Testis (tissue), 3 donors: ENCODE data around the gene PADI6. TPM values are rescaled to one million over a fixed set of nuclear protein-coding genes. Genes with fewer than 3 reads are reported as not detected.

Experiments used
- DNase-seq: peaks from one replicate; pipeline ENCODE4 v3.0.0-alpha.2; 2019
- H3K27ac ChIP-seq, 2 donors: fragments of 200-600 bp; sonication (generic); one replicate each; pipeline ENCODE4 v1.5.1; 2019
- H3K27me3 ChIP-seq: fragments of 200-600 bp; sonication (generic); one replicate; pipeline ENCODE4 v1.5.1; 2019
- H3K36me3 ChIP-seq: fragments of 200-600 bp; sonication (generic); one replicate; pipeline ENCODE4 v1.5.1; 2017; ENCODE audit warnings: low read depth; ENCODE audit errors: missing control alignments
- H3K4me1 ChIP-seq: fragments of 200-600 bp; sonication (generic); one replicate; pipeline ENCODE4 v1.5.1; 2019
- H3K4me3 ChIP-seq, 2 donors: fragments of 200-600 bp; sonication (generic); one replicate each; pipeline ENCODE4 v1.5.1; 2017 to 2019
- H3K9me3 ChIP-seq: fragments of 200-600 bp; sonication (generic); one replicate; pipeline ENCODE4 v1.5.1; 2017
- CTCF ChIP-seq, 3 experiments: fragments of 450-650 bp in 2 of 3; fragments of 200-600 bp in 1 of 3; sonication (generic) in 1 of 3; IDR thresholded peaks; one replicate each; pipeline ENCODE4 v1.5.1; 2016 to 2019; ENCODE audit warnings: antibody characterized with exemption in 3 of 3, mild to moderate bottlenecking in 2 of 3, moderate library complexity in 1 of 3
- POLR2A ChIP-seq: fragments of 450-650 bp; IDR thresholded peaks from one replicate; pipeline ENCODE4 v1.6.1; 2017; ENCODE audit warnings: antibody characterized with exemption, mild to moderate bottlenecking, moderate library complexity
- WGBS, 2 donors: methylation state at CpG; one replicate each; pipeline ENCODE4 v1.1.5; 2018; 5-methylcytosine and 5-hydroxymethylcytosine counted together
- intact Hi-C: fragments of 100-400 bp; cut with DNase I; formaldehyde crosslinking; loops from one replicate; pipeline ENCODE4 v1.15.1; 2023; ENCODE audit warnings: low total_unique reads
- polyA plus RNA-seq: library from polyadenylated mRNA; stranded (reverse); fragments of 350-450 nt; fragmentation: Illumina TruSeq; extraction: RNeasy Lipid Tissue Mini Kit (QIAGEN cat#74804); gene quantifications from one replicate; pipeline ENCODE4 v1.2.3, GENCODE V29; 2014; ENCODE audit warnings: low read depth, low replicate concordance; ENCODE audit not compliant: insufficient read depth
- total RNA-seq, 2 donors: library from RNA; depleted of rRNA; stranded (reverse); fragments of >200 nt; gene quantifications; one replicate each; pipeline ENCODE4 v1.2.3, GENCODE V29; 2016

The PADI6 gene
- total and polyA plus RNA-seq, 3 donors from 2014 or later = 0.25 TPM; not detected in 2

- TF ChIP-seq CTCF (IDR thresholded peaks at IDR 0.05) = no peak
- no peak for TF ChIP-seq POLR2A
- Histone ChIP-seq H3K36me3 (no peaks in the 10 kb centered on the region), H3K27ac (no peak overlapping the region), H3K27me3 (no peaks in the 10 kb centered on the region), H3K4me1 (no peaks in the 10 kb centered on the region), H3K4me3 (no peak overlapping the region), H3K9me3 (no peaks in the 10 kb centered on the region)
- WGBS, 2 donors = 91 to 93% methylated on average over 2 of the region's 2 CpGs
- intact Hi-C loops = no loop called here
- no peak for DNase-seq
Observed at GRCh38 chr1:17414022-17414421, 42.0 kb downstream of the PADI6 start.

DNA sequence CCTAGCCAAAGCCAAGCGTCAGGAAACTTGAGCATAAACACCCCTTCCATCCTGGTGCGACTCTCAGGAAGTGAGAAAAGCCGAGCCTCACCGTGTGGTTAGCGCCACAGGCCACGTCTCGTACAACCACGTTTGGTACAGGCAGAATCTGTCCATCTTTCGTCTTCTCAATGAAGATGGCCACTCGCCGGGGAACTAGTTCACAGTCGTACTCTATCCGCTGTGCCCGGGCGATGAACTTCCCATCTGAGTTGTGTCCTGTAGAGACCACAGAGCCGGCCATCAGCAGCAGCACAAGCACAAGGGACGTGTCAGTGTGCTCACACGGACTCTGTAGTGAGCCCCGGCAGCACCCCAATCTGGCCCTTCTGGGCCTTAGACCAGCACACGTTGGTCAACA is 44.4 kb downstream of the PADI6 start:
- Histone ChIP-seq H3K4me1 (no peaks in the 10 kb centered on the region), H3K9me3 (no peaks in the 10 kb centered on the region), H3K36me3 (no peaks in the 10 kb centered on the region), H3K4me3 (no peak overlapping the region), H3K27ac (no peak overlapping the region), H3K27me3 (no peaks in the 10 kb centered on the region)
- no peak for DNase-seq
- 90 to 93% methylated on average over 16 to 20 of the region's 20 CpGs for WGBS, 2 donors
- TF ChIP-seq CTCF (IDR thresholded peaks at IDR 0.05) (no peak), POLR2A (no peak)
- intact Hi-C loops = no loop called here

- Histone ChIP-seq H3K4me1 (no peaks in the 10 kb centered on the region), H3K36me3 (no peaks in the 10 kb centered on the region), H3K9me3 (no peaks in the 10 kb centered on the region), H3K27ac (no peak overlapping the region), H3K4me3 (no peak overlapping the region), H3K27me3 (no peaks in the 10 kb centered on the region)
- intact Hi-C loops = no loop called here
- peak; percentile 75 for DNase-seq
- WGBS, 2 donors = 33 to 50% methylated on average over 30 to 42 of the region's 42 CpGs
- TF ChIP-seq CTCF (IDR thresholded peaks at IDR 0.05) (peak; percentile 93 to 99 (median 96)), POLR2A (no peak)
Observed at GRCh38 chr1:17419626-17420328, 47.8 kb downstream of the PADI6 start.

DNA sequence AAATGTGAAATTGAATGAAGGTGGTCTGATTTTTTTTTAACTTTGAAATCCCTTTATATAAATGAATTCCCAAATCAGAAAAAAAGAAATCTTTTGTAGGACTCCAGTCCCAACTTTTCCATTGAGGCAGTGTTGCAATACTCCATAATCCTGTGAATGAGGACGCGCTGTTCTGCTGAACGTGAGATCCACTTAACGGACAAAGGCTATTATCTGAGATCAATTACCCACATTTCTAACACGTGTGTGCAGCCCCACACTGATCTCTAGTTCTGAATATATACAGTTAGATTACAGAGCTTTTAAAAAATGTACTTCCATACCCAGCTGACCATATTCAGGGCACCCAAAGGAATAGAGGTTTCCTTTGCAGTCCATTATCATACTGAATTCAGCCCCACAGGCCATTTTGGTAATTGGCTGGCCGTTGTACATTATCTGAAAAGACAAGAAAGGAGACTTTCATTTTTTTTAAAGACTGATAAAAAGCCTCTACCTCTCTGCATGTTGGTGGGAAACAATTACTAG is 48.5 kb downstream of the PADI6 start:
- Histone ChIP-seq H3K9me3 (no peaks in the 10 kb centered on the region), H3K27ac (no peak overlapping the region), H3K4me1 (no peaks in the 10 kb centered on the region), H3K4me3 (no peak overlapping the region), H3K36me3 (no peaks in the 10 kb centered on the region), H3K27me3 (no peaks in the 10 kb centered on the region)
- no peak for DNase-seq
- 63 to 70% methylated on average over 6 of the region's 6 CpGs for WGBS, 2 donors
- no peak for TF ChIP-seq CTCF (IDR thresholded peaks at IDR 0.05)
- no peak for TF ChIP-seq POLR2A
- intact Hi-C loops = no loop called here

- no peak overlapping the region for H3K4me3 ChIP-seq
- no peaks in the 10 kb centered on the region for H3K4me1 ChIP-seq
- no peaks in the 10 kb centered on the region for H3K27me3 ChIP-seq
- intact Hi-C loops = no loop called here
- no peaks in the 10 kb centered on the region for H3K9me3 ChIP-seq
- H3K36me3 ChIP-seq = no peaks in the 10 kb centered on the region
- no peak for DNase-seq
- H3K27ac ChIP-seq = no peak overlapping the region
- TF ChIP-seq POLR2A = no peak
- no peak for TF ChIP-seq CTCF (IDR thresholded peaks at IDR 0.05)
- WGBS, 2 donors = 71 to 77% methylated on average over 7 of the region's 7 CpGs
Observed at GRCh38 chr1:17422461-17422860, 50.5 kb downstream of the PADI6 start.
